Activated CD4-positive, CD25-positive, alpha-beta regulatory T cell treated with anti-CD3 and anti-CD28 coated beads, Interleukin-2, amount 50 U/mL, for 16 hours (primary cell): ENCODE measurements around the gene UVRAG.
"Not testable (repeated sequence)": the region's sequence is repeated elsewhere in the genome, so short reads cannot be mapped to it uniquely, and the experiment has no call there.

Experiments used
- DNase-seq: peaks from one replicate; pipeline ENCODE4 v3.0.0-alpha.2; 2020; ENCODE audit warnings: low read depth, low spot score

The UVRAG gene

GRCh38 chr11:75874684-75875341 is 59.8 kb downstream of the UVRAG start:
- DNase-seq: no peak

- DNase-seq: not testable (repeated sequence)
Observed at GRCh38 chr11:75877327-75877726, 62.3 kb downstream of the UVRAG start.

GRCh38 chr11:75877931-75878330 is 62.9 kb downstream of the UVRAG start:
- DNase-seq: not testable (repeated sequence)

- no peak for DNase-seq
Observed at GRCh38 chr11:75878933-75879332, 63.9 kb downstream of the UVRAG start.

- no peak for DNase-seq
Observed at GRCh38 chr11:75879737-75880136, 64.7 kb downstream of the UVRAG start.

GRCh38 chr11:75880343-75880742 is 65.3 kb downstream of the UVRAG start:
- DNase-seq: not testable (repeated sequence)

- no peak for DNase-seq
Observed at GRCh38 chr11:75884321-75884720, 69.3 kb downstream of the UVRAG start.

GRCh38 chr11:75888416-75888815 is 73.4 kb downstream of the UVRAG start:
- DNase-seq: no peak

- no peak for DNase-seq
Observed at GRCh38 chr11:75891947-75892739, 77.1 kb downstream of the UVRAG start.

GRCh38 chr11:75893251-75893650 is 78.2 kb downstream of the UVRAG start:
- DNase-seq: no peak

GRCh38 chr11:75894036-75894585 is 79.1 kb downstream of the UVRAG start:
- DNase-seq: no peak

GRCh38 chr11:75896843-75897419 is 81.9 kb downstream of the UVRAG start:
- no peak for DNase-seq

GRCh38 chr11:75898871-75899270 is 83.9 kb downstream of the UVRAG start:
- no peak for DNase-seq

GRCh38 chr11:75899806-75900205 is 84.8 kb downstream of the UVRAG start:
- DNase-seq: no peak

- no peak for DNase-seq
Observed at GRCh38 chr11:75900848-75901247, 85.8 kb downstream of the UVRAG start.

- DNase-seq: no peak
Observed at GRCh38 chr11:75902631-75903030, 87.6 kb downstream of the UVRAG start.

- DNase-seq: no peak
Observed at GRCh38 chr11:75903276-75903675, 88.3 kb downstream of the UVRAG start.

- DNase-seq: no peak
Observed at GRCh38 chr11:75905434-75905833, 90.4 kb downstream of the UVRAG start.

- no peak for DNase-seq
Observed at GRCh38 chr11:75907906-75908527, 93.0 kb downstream of the UVRAG start.

- DNase-seq: no peak
Observed at GRCh38 chr11:75910426-75911145, 95.6 kb downstream of the UVRAG start.

- no peak for DNase-seq
Observed at GRCh38 chr11:75911459-75911858, 96.4 kb downstream of the UVRAG start.
